ENCODE measurements around the gene NDUFC1.
"Not testable (repeated sequence)": the region's sequence is repeated elsewhere in the genome, so short reads cannot be mapped to it uniquely, and the experiment has no call there.

NDUFC1 gene

GRCh38 chr4:139297001-139297410, 5.3 kb downstream of the NDUFC1 start:
- no peak for DNase-seq (ENCODE audit: low spot score)

- DNase-seq (ENCODE audit: low spot score): no peak
These were observed 6.4 kb downstream of the NDUFC1 start for GRCh38 chr4:139295942-139296299.

GRCh38 chr4:139295206-139295941, 6.9 kb downstream of the NDUFC1 start:
- peak; percentile 92 for DNase-seq (ENCODE audit: low spot score)

- no peak for DNase-seq (ENCODE audit: low spot score)
These were observed 16.0 kb downstream of the NDUFC1 start for GRCh38 chr4:139286186-139286698.

- DNase-seq (ENCODE audit: low spot score): no peak
These were observed 19.6 kb downstream of the NDUFC1 start for GRCh38 chr4:139282721-139283075.

GRCh38 chr4:139282065-139282720, 20.1 kb downstream of the NDUFC1 start:
- DNase-seq (ENCODE audit: low spot score): no peak

GRCh38 chr4:139279760-139280620, 22.3 kb downstream of the NDUFC1 start, which contains the start of gene MGARP:
MGARP (minus strand) TSS chr4:139280225; CDS start chr4:139280158, 67 bp downstream.
- no peak for DNase-seq (ENCODE audit: low spot score)

GRCh38 chr4:139278912-139279759, 23.1 kb downstream of the NDUFC1 start:
- DNase-seq (ENCODE audit: low spot score): no peak

- DNase-seq (ENCODE audit: low spot score): no peak
These were observed 23.8 kb downstream of the NDUFC1 start for GRCh38 chr4:139278485-139278884.

GRCh38 chr4:139275281-139275735, 27.0 kb downstream of the NDUFC1 start:
- DNase-seq (ENCODE audit: low spot score): no peak

- no peak for DNase-seq (ENCODE audit: low spot score)
These were observed 27.5 kb downstream of the NDUFC1 start for GRCh38 chr4:139274790-139275189.

- no peak for DNase-seq (ENCODE audit: low spot score)
These were observed 28.4 kb downstream of the NDUFC1 start for GRCh38 chr4:139273835-139274234.

GRCh38 chr4:139267301-139267700, 35.0 kb downstream of the NDUFC1 start:
- no peak for DNase-seq (ENCODE audit: low spot score)

- peak; percentile 59 for DNase-seq (ENCODE audit: low spot score)
These were observed 35.6 kb downstream of the NDUFC1 start for GRCh38 chr4:139266583-139267257.

GRCh38 chr4:139266208-139266582, 36.1 kb downstream of the NDUFC1 start:
- DNase-seq (ENCODE audit: low spot score): no peak

GRCh38 chr4:139265654-139266053, 36.6 kb downstream of the NDUFC1 start:
- DNase-seq (ENCODE audit: low spot score): no peak

GRCh38 chr4:139256349-139256748, 45.9 kb downstream of the NDUFC1 start:
- DNase-seq (ENCODE audit: low spot score): no peak

GRCh38 chr4:139255581-139255980, 46.7 kb downstream of the NDUFC1 start:
- not testable (repeated sequence) for DNase-seq (ENCODE audit: low spot score)

GRCh38 chr4:139253713-139254112, 48.6 kb downstream of the NDUFC1 start:
- no peak for DNase-seq (ENCODE audit: low spot score)

- no peak for DNase-seq (ENCODE audit: low spot score)
These were observed 49.2 kb downstream of the NDUFC1 start for GRCh38 chr4:139253046-139253445.

GRCh38 chr4:139247700-139248238, 54.5 kb downstream of the NDUFC1 start:
- no peak for DNase-seq (ENCODE audit: low spot score)
